Esophagus squamous epithelium (tissue), 4 donors: ENCODE results near the gene ACSS3.

Experiments
- CTCF ChIP-seq, 6 experiments: fragments of 450-650 bp in 4 of 6; fragments of 200-600 bp in 2 of 6; sonication (generic) in 2 of 6; IDR thresholded peaks; one replicate each; pipeline ENCODE4 v1.5.1; 2016 to 2019; ENCODE audit warnings: antibody characterized with exemption in 6 of 6, mild to moderate bottlenecking in 4 of 6, moderate library complexity in 4 of 6
- POLR2A ChIP-seq, 4 donors: fragments of 450-650 bp; IDR thresholded peaks; one replicate each; pipeline ENCODE4 v1.6.1; 2017; ENCODE audit warnings: antibody characterized with exemption in 4 of 4, mild to moderate bottlenecking in 4 of 4, moderate library complexity in 3 of 4

DNA sequence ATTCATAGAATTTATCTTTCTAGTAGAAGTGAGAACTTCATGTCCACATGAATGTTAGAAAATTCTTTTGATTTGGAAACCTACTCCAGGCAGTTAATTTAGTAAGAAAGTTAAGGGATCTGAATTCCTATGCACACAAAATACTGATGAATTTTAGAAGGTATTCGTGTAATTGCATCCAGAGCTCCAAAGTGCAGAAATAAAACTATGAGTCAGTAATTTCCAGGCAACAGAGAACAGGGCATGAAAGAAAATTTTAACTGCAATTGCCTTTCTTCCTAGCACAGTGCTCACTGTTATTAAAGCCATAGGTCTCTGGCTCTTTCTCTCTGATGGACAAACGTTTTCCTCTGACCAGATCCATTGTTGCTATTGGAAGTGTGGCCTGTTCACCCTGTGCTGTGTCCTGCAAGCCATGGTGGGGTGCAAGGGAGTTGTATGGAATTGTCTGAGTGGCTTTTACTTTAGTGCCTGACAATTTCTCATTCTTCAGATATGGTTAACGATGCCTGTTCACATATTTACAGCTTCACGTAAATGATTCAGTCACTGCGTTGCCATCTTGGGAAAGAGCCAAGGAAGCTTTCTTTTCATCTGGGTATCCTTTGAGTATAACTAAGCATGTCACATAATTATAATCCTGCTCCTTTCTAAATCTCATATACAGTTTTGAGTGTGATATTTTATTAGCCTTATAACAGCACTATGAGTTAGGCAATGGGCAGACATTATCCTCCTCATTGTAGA, 145.1 kb downstream of the ACSS3 start:
- TF ChIP-seq POLR2A (IDR thresholded peaks at IDR 0.05) (no peak), CTCF (IDR thresholded peaks at IDR 0.05) (no peak)
